Fibroblast of pulmonary artery (primary cell): ENCODE measurements around the gene STK26.

Experiments used
- DNase-seq: peaks from one replicate; pipeline ENCODE4 v3.0.0-alpha.2; 2010; ENCODE audit warnings: low read depth
- H3K4me3 ChIP-seq: replicated peaks from 2 replicates; pipeline ENCODE4 v1.5.1; 2011; ENCODE audit warnings: low read depth, mild to moderate bottlenecking, control low read depth, low read length, moderate library complexity
- CTCF ChIP-seq: IDR thresholded peaks from 2 replicates; pipeline ENCODE4 v1.5.1; 2011; ENCODE audit warnings: mild to moderate bottlenecking, control low read depth, low read length, inconsistent platforms; ENCODE audit errors: missing control alignments

The STK26 gene

GRCh38 chrX:132017431-132018185 lies 5.5 kb upstream of the STK26 start:
- DNase-seq = no peak
- no peak overlapping the region for H3K4me3 ChIP-seq
- TF ChIP-seq CTCF = no peak

GRCh38 chrX:132022198-132022966 lies 720 bp upstream of the STK26 start:
- peak overlapping the region; percentile 68 for H3K4me3 ChIP-seq
- TF ChIP-seq CTCF = peak; percentile 42
- DNase-seq = no peak

GRCh38 chrX:132023896-132024386 lies 839 bp downstream of the STK26 start:
- no peak for TF ChIP-seq CTCF
- DNase-seq = no peak
- peak overlapping the region; percentile 68 for H3K4me3 ChIP-seq

GRCh38 chrX:132025041-132025440 lies 1.9 kb downstream of the STK26 start:
- no peak for TF ChIP-seq CTCF
- no peak for DNase-seq
- no peak overlapping the region for H3K4me3 ChIP-seq

GRCh38 chrX:132030264-132030663 lies 7.2 kb downstream of the STK26 start:
- DNase-seq = no peak
- no peak overlapping the region for H3K4me3 ChIP-seq
- no peak for TF ChIP-seq CTCF

- DNase-seq = no peak
- H3K4me3 ChIP-seq = no peak overlapping the region
- no peak for TF ChIP-seq CTCF
These were observed 8.8 kb downstream of the STK26 start for GRCh38 chrX:132031867-132032266.
